ENCODE data around the gene EPM2A. TPM values are rescaled to one million over a fixed set of nuclear protein-coding genes. Genes with fewer than 3 reads are reported as not detected.
A peak's percentile ranks its signal among the peaks of the same experiment; 100 is the strongest.

Gene EPM2A
- total and polyA plus RNA-seq, 10 of the 15 experiments (the other 5 are each of a cell fraction or from before 2014, with no cell fraction given): 3.4 to 13.0 (median 7.9) TPM

- no peak for TF ChIP-seq CUX1 (IDR thresholded peaks at IDR 0.05; ENCODE audit: insufficient replicate concordance, low read depth, low read length)
- TF ChIP-seq TCF3 (IDR thresholded peaks at IDR 0.05; ENCODE audit: borderline replicate concordance, insufficient read depth, low read depth, low read length): no peak; the same call in 1 of the 2 replicates
- no peak for TF ChIP-seq RELB (IDR thresholded peaks at IDR 0.05; ENCODE audit: low read depth)
- peak; percentile 38; the same call in 1 of the 2 replicates for TF ChIP-seq BACH1 (IDR thresholded peaks at IDR 0.05; ENCODE audit: borderline replicate concordance)
- TF ChIP-seq ASH2L (IDR thresholded peaks at IDR 0.05; ENCODE audit: borderline replicate concordance, low read depth): no peak; the same call in 1 of the 2 replicates
- TF ChIP-seq NR2C2 (IDR thresholded peaks at IDR 0.05; ENCODE audit: borderline replicate concordance, control insufficient read depth, insufficient read length, low read depth): no peak
- no peak for TF ChIP-seq STAT3 (IDR thresholded peaks at IDR 0.05; ENCODE audit: low read depth, low read length)
- TF ChIP-seq ETV6 (conservative IDR thresholded peaks at IDR 0.05 in 1 of 2, IDR thresholded peaks at IDR 0.05 in 1 of 2; ENCODE audit: borderline replicate concordance in 1 of 2, low read depth in 1 of 2): no peak
- TF ChIP-seq RAD21 (IDR thresholded peaks at IDR 0.05; ENCODE audit: insufficient read depth, low read depth, low read length): no peak
- no peak for TF ChIP-seq ZNF24 (IDR thresholded peaks at IDR 0.05)
- TF ChIP-seq HCFC1 (IDR thresholded peaks at IDR 0.05; ENCODE audit: low read length): no peak
Measured at GRCh38 chr6:145735356-145736165, at the start of gene EPM2A (continued).
